Measurements from ENCODE around the gene CTSC.
A peak's percentile ranks its signal among the peaks of the same experiment; 100 is the strongest.
"Not testable (repeated sequence)": the region's sequence is repeated elsewhere in the genome, so short reads cannot be mapped to it uniquely, and the experiment has no call there.

The CTSC gene

DNA sequence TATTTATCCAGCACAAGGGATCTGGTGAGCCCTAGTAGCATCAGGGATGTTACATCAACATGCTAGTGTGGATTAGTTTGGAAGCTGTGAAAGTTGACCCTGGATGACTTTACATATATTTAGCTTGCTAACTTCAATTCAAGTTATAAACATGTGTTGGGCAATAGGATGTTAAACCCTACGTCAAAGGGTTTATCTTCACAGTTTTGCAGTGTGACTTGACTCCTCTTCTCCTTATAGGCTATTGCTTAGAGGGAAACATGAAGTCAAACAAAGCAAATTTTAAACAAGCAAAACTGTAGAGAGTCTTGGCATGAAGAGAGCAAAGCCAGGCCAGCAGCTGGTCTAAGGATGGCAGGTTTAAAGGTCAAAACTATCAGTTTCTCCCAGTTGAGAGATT lies 11.3 kb upstream of the CTSC start:
- no peak for DNase-seq

GRCh38 chr11:88345949-88346348 lies 8.4 kb upstream of the CTSC start:
- no peak for DNase-seq

DNA sequence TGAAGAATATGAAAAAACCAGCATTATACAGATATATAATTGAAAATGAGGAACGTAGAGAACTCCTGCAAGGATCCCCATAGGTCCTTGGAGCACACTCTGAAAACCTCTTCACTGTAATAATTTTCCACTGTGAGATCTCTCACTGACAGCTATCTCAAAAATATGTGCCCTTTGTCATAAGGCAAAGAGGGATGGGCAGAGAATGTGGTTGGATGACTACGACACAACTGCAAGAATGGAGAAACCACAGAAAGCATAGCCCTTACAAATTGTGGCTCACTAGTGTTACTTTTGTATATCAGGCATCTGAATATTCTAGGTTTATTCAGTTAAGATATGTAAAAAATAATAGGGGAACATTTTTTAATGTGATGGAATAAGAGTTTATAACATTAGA lies 7.9 kb upstream of the CTSC start:
- DNase-seq = no peak

DNA sequence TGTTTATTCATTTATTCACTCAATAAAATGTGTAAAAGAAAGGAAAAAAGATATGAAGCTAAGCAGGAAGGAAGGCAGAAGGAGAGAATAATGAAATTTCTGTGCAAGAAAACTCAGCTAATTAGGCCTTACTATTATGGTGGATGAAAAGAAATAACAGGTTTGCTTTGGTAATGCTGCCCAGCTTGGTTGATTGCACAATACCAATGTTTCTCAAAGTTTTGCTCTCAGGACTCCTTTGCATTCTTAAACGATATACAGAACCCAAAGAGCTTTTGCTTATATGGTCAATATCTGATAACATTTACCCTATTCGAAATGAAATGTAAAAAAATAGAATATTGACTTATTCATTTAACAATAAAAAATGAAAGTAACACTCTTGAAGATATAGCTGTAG lies 7.3 kb upstream of the CTSC start:
- no peak for DNase-seq

DNA sequence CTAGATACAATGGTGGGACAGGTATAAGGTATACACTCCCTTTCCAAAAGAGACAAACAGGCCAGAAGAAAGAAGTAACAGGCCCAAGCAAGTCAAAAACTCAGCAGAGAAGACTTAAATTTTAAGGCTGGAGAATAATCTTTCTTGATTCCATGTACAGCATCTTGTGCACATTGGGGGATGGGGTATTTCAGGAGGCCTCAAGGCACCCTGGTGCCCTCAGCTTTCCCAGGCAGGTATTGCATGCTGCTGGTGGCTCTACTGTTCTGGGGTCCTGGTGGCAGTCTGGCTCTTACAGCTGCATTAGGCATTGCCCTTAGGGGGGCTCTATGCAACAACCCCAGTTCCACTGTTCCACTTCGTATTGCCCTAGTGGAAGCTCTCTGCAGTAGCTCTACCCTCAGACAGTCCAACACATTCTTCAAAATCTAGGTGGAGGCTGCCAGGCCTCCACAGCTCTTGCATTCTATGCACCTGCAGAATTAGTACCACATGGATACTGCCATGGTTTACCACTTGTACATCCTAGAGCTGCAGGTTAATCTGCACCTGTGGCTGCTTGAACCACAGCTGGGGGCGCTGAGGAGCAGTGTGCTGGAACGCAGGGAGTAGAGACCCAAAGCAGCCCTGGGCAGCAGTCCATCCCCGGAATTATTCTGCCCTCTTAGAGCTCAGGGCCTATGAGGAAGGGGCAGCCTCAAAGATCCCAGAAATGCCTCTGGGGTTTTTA lies 4.2 kb upstream of the CTSC start:
- no peak for DNase-seq

GRCh38 chr11:88340366-88340935 lies 2.9 kb upstream of the CTSC start:
- DNase-seq = no peak

GRCh38 chr11:88337987-88338668 lies 592 bp upstream of the CTSC start:
- DNase-seq = peak; percentile 74

DNA sequence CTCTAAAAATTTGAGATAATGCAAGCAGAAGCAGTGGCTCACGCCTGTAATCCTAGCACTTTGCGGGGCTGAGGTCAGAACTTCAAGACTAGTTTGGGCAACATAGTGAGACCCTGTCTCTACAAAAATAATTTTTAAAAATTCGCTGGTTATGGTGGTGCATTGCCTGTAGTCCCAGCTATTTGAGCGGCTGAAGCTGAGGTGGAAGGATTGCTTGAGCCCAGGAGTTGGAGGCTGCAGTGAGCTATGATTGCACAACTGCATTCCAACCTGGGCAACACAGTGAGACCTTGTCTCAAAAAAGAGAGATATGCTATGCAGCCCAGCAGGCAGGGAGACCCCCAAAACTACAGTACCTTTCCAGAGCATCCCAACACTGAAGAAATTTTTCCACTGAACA lies 2.3 kb downstream of the CTSC start:
- DNase-seq = no peak

DNA sequence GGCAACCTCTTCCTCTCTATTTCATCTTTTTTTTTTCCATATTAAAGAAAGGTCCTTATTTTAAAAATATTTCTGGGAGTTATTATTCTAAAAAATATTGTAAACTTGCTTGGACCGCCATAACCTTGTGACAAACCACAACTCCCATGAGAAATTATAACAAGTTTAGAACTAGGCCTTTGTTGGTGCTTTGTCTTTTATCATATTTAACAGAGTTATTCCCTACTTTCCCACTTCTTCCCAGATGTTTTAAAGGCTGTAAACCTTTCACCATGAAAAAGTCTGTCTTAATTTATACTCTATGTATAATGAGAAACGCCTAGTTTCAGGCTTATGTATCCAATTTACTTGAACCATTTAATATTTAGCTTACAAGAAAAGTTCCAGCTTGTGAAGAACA lies 3.7 kb downstream of the CTSC start:
- DNase-seq = no peak

GRCh38 chr11:88332851-88333250 lies 4.7 kb downstream of the CTSC start:
- no peak for DNase-seq

DNA sequence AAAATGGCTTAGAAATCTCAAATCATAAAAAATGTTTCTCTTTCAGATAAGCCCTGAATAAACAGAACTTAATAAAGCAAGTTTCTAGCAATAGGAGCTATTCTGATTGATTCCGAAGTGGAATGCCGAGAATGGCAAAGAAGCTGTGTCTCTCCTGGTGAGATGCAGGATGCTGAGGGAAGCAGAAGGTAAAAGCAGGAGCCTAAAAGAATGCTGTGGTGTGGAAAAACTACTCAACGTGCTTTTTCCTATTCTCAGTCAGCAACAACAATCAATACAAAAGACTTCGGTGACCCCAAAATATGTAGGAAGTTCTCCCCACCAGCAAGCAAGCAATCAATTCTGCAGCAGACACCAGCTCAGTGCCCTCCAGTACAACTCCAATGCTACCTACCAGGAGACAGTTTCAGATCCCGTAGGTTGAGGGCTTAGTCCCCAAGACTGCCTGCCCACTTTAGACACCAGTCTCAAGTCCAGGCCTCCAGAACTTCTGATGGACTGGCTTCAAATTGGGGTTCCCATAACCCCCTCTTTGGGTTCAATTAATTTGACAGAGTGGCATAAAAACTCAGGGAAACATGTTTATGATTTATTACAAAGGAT lies 6.6 kb downstream of the CTSC start:
- DNase-seq = no peak

DNA sequence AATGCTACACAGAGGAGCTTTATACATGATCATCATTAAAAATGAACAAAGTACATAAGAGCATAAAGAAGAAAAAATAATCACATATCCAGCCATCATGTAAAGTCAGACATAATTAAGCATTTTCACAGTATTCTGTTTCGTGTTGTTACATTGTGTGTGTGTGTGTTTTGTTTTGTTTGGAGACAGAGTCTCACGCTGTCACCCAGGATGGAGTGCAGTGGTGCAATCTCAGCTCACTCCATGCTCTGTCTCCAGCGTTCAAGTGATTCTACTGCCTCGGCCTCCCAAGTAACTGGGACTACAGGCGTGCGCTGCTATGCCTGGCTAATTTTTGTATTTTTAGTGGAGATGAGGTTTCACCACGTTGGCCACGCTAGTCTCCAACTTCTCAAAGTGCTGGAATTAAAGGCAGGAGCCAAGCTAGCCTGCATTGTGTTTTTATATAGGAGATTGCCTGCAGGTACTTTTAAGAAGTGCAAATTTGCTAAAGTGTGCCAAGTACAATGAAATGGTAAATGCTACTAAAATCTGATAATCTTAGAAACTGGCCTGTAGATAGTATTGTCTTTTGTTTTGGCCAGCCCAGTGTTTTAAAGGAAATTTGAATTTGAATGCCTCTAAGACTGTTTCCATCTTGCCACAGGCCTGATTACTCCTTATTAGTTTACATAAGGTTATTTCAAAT lies 7.8 kb downstream of the CTSC start:
- DNase-seq = no peak

DNA sequence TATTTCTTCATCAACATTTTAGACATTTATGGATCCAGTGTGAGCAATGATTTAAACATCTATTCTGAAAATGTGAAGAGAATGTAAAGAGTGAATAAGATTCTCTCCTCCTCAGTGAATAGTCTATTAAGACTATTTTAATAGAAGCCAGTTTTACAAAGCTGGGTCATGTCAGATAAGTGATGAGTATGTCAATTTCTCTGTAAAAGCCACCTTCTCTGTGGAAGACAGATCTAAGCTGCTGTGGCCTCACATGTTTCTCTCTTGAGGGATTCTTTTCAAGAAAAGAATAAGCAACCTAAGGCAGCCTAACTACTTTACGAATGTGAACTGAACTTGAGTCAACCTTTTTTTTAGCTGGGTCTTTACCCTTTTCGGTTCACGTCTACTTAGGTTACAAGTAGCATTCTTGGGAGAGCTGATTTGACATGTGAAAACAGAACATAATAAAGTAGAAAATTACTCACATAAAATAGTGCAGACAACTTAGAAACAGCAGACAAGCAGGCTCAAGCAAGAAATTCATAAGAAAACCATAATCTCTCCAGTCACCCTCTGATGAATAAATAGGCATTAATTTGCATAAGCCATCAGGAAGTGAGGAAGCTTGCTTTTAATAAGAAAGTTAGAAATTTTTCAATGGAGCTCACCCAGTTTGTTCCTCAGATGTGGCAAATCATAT lies 9.9 kb downstream of the CTSC start:
- no peak for DNase-seq

GRCh38 chr11:88327061-88327460 lies 10.5 kb downstream of the CTSC start:
- DNase-seq = no peak

- no peak for DNase-seq
Measured at GRCh38 chr11:88326099-88326498, 11.4 kb downstream of the CTSC start.

DNA sequence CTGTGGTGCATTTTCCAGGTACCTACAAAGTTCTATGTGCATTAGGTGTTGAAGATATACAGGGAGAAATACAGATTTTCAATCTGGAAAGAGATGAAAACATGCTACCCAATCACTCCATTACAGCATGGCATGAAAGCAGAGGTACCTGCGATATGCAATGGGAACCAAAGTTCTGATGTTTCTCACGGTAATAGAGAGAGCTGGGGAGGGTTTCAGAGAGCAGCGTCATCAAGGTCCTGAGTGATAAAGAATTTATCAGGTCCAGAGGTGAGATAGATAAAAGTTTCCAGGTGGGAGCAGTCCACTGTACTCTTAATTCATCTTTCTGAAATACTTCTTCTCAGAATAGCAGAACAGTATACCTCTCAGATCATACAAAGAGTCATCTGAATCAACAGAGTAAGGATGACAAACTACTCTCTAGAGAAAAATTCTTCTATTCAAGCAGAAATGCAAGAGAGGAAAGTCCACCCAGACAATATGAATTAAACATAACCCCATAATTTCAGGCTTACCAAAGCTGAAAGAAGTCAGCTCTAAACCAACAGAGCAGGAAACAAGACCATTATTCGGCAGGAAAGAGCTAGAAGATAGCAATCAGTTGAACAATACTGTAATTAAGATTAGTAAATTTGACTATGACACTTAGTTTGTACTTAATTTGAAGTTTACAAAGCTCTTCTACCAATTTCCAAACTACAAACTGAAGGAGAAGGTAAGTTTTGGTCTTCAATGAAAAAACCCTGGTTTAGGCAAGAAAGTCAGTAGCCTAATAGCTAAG lies 12.8 kb downstream of the CTSC start:
- no peak for DNase-seq

DNA sequence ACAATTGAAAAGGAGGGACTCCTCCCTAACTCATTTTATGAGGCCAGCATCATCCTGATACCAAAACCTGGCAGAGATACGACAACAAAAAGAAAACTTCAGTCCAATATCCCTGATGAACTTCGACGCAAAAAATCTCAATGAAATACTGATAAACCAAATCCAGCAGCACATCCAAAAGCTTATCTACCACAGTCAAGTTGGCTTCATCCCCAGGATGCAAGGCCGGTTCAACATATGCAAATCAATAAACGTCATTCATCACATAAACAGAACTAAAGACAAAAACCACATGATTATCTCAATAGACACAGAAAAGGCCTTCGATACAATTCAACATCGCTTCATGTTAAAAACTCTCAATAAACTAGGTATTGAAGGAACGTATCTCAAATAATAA lies 14.7 kb downstream of the CTSC start:
- not testable (repeated sequence) for DNase-seq

DNA sequence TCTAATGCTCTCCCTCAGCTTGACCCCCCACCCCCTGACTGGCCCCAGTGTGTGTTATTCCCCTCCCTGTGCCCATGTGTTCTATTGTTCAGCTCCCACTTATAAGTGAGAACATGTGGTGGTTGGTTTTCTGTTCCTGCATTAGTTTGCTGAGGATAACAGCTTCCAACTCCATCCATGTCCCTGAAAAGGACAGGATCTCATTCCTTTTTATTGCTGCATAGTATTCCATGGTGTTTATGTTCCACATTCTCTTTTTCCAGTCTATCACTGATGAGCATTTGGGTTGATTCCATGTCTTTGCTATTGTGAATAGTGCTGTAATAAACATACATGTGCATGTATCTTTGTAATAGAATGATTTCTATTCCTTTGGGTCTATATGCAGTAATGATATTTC lies 16.1 kb downstream of the CTSC start:
- DNase-seq = not testable (repeated sequence)

GRCh38 chr11:88320149-88320559 lies 17.4 kb downstream of the CTSC start:
- DNase-seq = no peak

DNA sequence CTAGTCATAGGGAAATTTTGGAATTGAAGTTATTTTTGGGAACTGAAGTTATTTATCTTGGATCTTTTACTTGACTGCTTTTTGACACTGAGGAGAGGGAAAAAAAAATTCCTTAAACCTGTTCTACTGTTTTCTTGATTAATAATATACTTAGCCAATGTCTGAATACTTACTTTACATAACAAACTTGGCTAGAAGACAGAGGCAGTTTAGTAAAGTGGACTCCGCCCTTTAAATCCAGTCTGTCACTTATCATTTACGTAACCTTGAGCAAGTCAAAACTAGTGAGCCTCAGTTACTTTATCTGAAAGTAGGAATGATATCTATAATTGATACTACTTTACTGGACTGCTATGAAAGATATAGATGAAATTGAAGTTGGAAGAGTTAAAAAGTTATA lies 19.5 kb downstream of the CTSC start:
- DNase-seq = no peak

DNA sequence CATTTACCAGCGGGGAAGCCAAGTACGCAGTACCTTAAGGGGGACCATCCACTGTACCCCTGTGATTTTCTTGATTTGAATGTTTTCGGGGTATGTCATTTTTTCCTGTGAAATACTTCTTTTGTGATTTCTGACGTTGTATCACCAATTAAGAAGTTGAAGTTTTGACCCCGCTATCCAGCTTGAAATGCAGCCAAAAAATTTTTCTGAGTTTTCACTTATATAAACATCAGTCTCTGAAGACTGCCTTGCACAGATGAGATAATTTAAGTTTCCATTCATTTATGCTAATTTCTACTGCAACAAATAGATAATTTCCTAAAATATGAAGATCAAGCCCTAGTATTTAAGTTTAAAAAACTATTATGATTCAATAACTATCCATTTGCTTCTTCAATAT lies 20.0 kb downstream of the CTSC start:
- no peak for DNase-seq

DNA sequence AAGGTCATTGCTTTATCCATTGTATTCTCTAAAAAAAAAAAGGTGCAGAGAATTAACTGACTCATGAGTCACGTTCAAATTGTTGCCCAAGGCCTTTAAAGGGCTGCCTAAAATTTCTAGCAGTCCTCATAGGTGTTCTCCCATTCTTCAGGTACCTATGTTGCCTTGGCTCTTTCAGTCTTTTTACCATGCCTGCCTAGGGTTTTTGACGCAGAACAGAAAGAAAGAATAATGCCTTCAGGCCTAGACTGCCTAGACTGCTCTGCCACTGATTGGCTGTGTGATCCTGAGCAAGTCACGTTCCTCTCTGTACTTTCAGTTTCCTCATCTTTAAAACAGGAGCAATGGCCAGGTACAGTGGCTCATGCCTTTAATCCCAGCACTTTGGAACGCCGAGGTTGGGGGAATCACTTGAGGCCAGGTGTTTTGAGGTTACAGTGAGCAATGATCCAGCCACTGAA lies 21.5 kb downstream of the CTSC start:
- DNase-seq = no peak

All from SIG-M5 (cell line).